Endothelial cell of umbilical vein (primary cell): ENCODE data around the gene DLX1. TPM values are rescaled to one million over a fixed set of nuclear protein-coding genes. Genes with fewer than 3 reads are reported as not detected.

Source experiments
- BruUV-seq: library from RNA; stranded (reverse); fragments of 400-500 nt; replicated peaks from 2 replicates; lab custom pipeline; 2021; lab: Mats Ljungman, UMichigan
- CTCF ChIA-PET: fragments of 300-600, 350-600 bp; sonication (Branson Sonifier 250); formaldehyde crosslinking; loops from one replicate; lab custom pipeline; 2021; ENCODE audit warnings: antibody characterized with exemption, inconsistent platforms; lab: Charles Lee
- POLR2A ChIA-PET: fragments of 300-600, 350-600 bp; sonication (Branson Sonifier 250); formaldehyde crosslinking; loops from one replicate; lab custom pipeline; 2021; ENCODE audit warnings: antibody characterized with exemption, inconsistent platforms; lab: Charles Lee
- DNase-seq: peaks from one replicate; pipeline ENCODE4 v3.0.0-alpha.2; 2011; ENCODE audit warnings: low read depth, low spot score
- FAIRE-seq: peaks from 2 replicates; lab custom pipeline; 2011; peaks lifted over from hg19 to GRCh38; lab: Jason Lieb, UNC
- H2AFZ ChIP-seq: 2 replicates; pipeline ENCODE4 v1.6.0; 2012; ENCODE audit warnings: low read depth, low read length, control low read depth, inconsistent platforms
- H3K27ac ChIP-seq: 2 replicates; pipeline ENCODE4 v1.5.1; 2011; ENCODE audit warnings: low read depth, mild to moderate bottlenecking, control low read depth, low read length, moderate library complexity; ENCODE audit not compliant: insufficient read depth
- H3K27me3 ChIP-seq, 2 experiments: 2 replicates each; pipeline versions ENCODE4 v1.6.0 to v1.6.1; 2011; ENCODE audit warnings: low read length in 2 of 2, mixed read lengths in 1 of 2; ENCODE audit not compliant: control insufficient read depth in 2 of 2, insufficient read depth in 2 of 2
- H3K36me3 ChIP-seq, 2 experiments: 2 replicates in 1 of 2; 3 replicates in 1 of 2; pipeline ENCODE4 v1.5.1; 2011; ENCODE audit warnings: low read length in 2 of 2, mild to moderate bottlenecking in 1 of 2, moderate library complexity in 1 of 2; ENCODE audit not compliant: control insufficient read depth in 2 of 2, insufficient read depth in 2 of 2; ENCODE audit errors: extremely low read depth in 1 of 2
- H3K4me1 ChIP-seq: 3 replicates; pipeline ENCODE4 v1.5.1; 2011; ENCODE audit warnings: mild to moderate bottlenecking, low read length; ENCODE audit not compliant: control insufficient read depth, insufficient read depth; ENCODE audit errors: extremely low read depth
- H3K4me2 ChIP-seq: 2 replicates; pipeline ENCODE4 v1.6.1; 2011; ENCODE audit warnings: low read length, control low read depth, mixed read lengths; ENCODE audit not compliant: insufficient read depth
- H3K4me3 ChIP-seq, 3 experiments: fragments of 200-600 bp in 1 of 3; sonication (generic), shearing (Covaris generic) in 1 of 3; replicated peaks in 1 of 3; 2 replicates each; pipeline ENCODE4 v1.5.1; 2011 to 2016; ENCODE audit warnings: control low read depth in 3 of 3, low read length in 3 of 3, mild to moderate bottlenecking in 2 of 3, inconsistent platforms in 1 of 3, low read depth in 1 of 3, moderate library complexity in 1 of 3; ENCODE audit not compliant: insufficient read depth in 1 of 3
- H3K79me2 ChIP-seq: 2 replicates; pipeline ENCODE4 v1.6.0; 2012; ENCODE audit warnings: low read length, inconsistent platforms; ENCODE audit not compliant: control insufficient read depth, insufficient read depth
- H3K9ac ChIP-seq: replicated peaks from 2 replicates; pipeline ENCODE3; 2011; ENCODE audit warnings: low read length, control low read depth; ENCODE audit not compliant: insufficient read depth; ENCODE audit errors: extremely low read depth
- H3K9me1 ChIP-seq: replicated peaks from 3 replicates; pipeline ENCODE4 v1.6.0; 2011; ENCODE audit warnings: mild to moderate bottlenecking, low read length; ENCODE audit not compliant: control insufficient read depth, insufficient read depth; ENCODE audit errors: extremely low read depth
- H3K9me3 ChIP-seq: replicated peaks from 2 replicates; pipeline ENCODE4 v1.5.1; 2012; ENCODE audit warnings: low read length, inconsistent platforms; ENCODE audit not compliant: control insufficient read depth, insufficient read depth
- H4K20me1 ChIP-seq: replicated peaks from 2 replicates; pipeline ENCODE3; 2011; ENCODE audit warnings: mild to moderate bottlenecking, low read length; ENCODE audit not compliant: control insufficient read depth, insufficient read depth; ENCODE audit errors: extremely low read depth
- EZH2 ChIP-seq: IDR thresholded peaks from 2 replicates; pipeline ENCODE4 v1.6.1; 2012; ENCODE audit warnings: borderline replicate concordance, low read depth, mild to moderate bottlenecking, moderate library complexity, low read length, inconsistent platforms; ENCODE audit not compliant: severe bottlenecking
- FOS ChIP-seq: IDR thresholded peaks from 2 replicates; pipeline ENCODE4 v1.6.1; 2011; ENCODE audit warnings: mild to moderate bottlenecking, low read length, moderate library complexity, borderline replicate concordance; ENCODE audit not compliant: insufficient read depth
- GATA2 ChIP-seq: IDR thresholded peaks from 2 replicates; pipeline ENCODE4 v1.7.0; 2011; ENCODE audit warnings: low read depth, mild to moderate bottlenecking, moderate library complexity, mixed read lengths, low read length; ENCODE audit not compliant: insufficient read length, insufficient read depth
- JUN ChIP-seq: IDR thresholded peaks from 2 replicates; pipeline ENCODE4 v1.6.1; 2011; ENCODE audit warnings: borderline replicate concordance, low read depth; ENCODE audit not compliant: insufficient read length, insufficient read depth
- MYC ChIP-seq: IDR thresholded peaks from one replicate; pipeline ENCODE4 v1.6.1; 2011; ENCODE audit warnings: mild to moderate bottlenecking, low read depth, low read length
- POLR2A ChIP-seq: IDR thresholded peaks from 2 replicates; pipeline ENCODE4 v1.6.1; 2012; ENCODE audit warnings: low read depth, mild to moderate bottlenecking, control low read depth, low read length
- POLR2AphosphoS5 ChIP-seq: IDR thresholded peaks from 2 replicates; pipeline ENCODE4 v1.6.1; 2012; ENCODE audit warnings: low read depth, mild to moderate bottlenecking, control low read depth, low read length, moderate library complexity; ENCODE audit not compliant: insufficient read depth
- dilution Hi-C: fragments of 300-500 bp; cut with MboI; formaldehyde crosslinking; loops from one replicate; pipeline ENCODE4 v1.15.0; 2019; ENCODE audit warnings: low sequenced_read_pairs; ENCODE audit not compliant: extremely low pct_ligation_motif_present
- intact Hi-C: fragments of 100-400 bp; cut with micrococcal nuclease; formaldehyde crosslinking; loops from one replicate; pipeline ENCODE4 v1.10.0; 2022
- polyA plus RNA-seq, 4 experiments: library from polyadenylated mRNA; depleted of rRNA in 3 of 4; stranded (reverse) in 3 of 4; unstranded in 1 of 4; fragments of >200 nt; gene quantifications; 2 replicates each; pipeline versions ENCODE4 v1.2.1 to v1.2.3, GENCODE V29; 2011 to 2012; ENCODE audit warnings: missing spikeins in 1 of 4
- total RNA-seq: library from RNA; stranded (reverse); gene quantifications from 2 replicates; pipeline ENCODE4 v1.2.3, GENCODE V29; 2021
- TF ChIP-seq, protein P1 (sequence below), 2 donors: IDR thresholded peaks; 1 replicate in 1 of 2; 2 replicates in 1 of 2; pipeline ENCODE4 v1.5.1; 2011; ENCODE audit warnings: low read length in 2 of 2, mild to moderate bottlenecking in 2 of 2, moderate library complexity in 2 of 2, control low read depth in 1 of 2, inconsistent platforms in 1 of 2, low read depth in 1 of 2; ENCODE audit not compliant: insufficient read depth in 1 of 2; ENCODE audit errors: extremely low read depth in 1 of 2
- TF ChIP-seq, protein P2 (sequence below): IDR thresholded peaks from 2 replicates; pipeline ENCODE4 v1.6.1; 2011; ENCODE audit not compliant: insufficient read depth, insufficient read length

DLX1 gene
- total and polyA plus RNA-seq, 2 donors (not counting 3 experiments of a cell fraction or from before 2014, with no cell fraction given) = 0.12 TPM; not detected in 1

DNA sequence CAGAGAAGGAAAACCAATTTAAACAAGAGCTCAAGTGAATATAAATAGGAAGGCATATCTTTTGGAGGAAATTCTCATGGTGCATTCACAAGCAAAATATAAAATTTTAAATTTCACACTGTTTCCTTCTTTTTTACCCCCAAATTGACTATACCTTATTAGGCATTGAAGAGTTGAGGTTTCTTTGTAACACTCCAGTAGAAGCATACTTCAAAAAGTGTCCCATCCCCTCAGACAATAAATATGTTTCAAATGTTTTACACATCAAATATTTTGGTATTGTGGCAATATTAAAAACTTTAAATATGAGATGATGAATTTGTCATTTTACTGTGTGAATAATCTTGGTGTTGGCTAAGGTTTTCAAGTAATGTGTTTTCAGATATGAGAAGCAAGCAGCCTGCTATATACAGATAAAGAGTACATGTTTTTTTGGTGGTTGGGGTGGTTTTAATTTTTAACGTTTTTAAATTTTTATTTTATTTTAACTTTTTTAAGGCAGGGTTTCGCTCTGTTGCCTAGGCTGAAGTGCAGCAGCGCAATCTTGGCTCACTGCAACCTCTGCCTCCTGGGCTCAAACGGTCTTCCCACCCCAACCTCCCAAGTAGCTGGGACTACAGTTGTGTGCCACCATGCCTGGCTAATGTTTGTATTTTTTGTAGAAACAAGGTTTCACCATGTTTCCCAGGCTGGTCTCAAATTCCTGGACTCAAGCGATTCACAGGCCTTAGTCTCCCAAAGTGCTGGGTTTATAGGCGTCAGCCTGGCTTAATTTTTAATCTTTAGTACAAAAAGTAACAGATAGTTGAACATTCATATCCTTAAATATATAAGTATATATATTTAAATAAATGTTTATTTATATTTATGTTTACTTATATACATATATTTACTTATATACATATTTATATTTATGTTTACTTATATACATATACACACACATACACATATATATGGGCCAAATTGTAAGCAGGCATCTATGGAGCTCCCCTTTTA lies 36.5 kb upstream of the DLX1 start:
- no peaks in the 10 kb centered on the region for H3K79me2 ChIP-seq
- H3K4me1 ChIP-seq = peaks cover 10% of the 10 kb centered on the region
- H3K9me1 ChIP-seq = no peaks in the 10 kb centered on the region
- dilution Hi-C loops = no loop called here
- no peak for FAIRE-seq
- H2AFZ ChIP-seq = no peak overlapping the region
- no peak overlapping the region for H3K27ac ChIP-seq
- no peak for DNase-seq
- H3K4me3 ChIP-seq = no peak overlapping the region
- H3K4me2 ChIP-seq = no peak overlapping the region
- CTCF ChIA-PET = interaction anchor here (1.0 to 3.2 kb wide), 2 partner anchors 11 to 343 kb away, joined by 3 to 9 read pairs; no protein-coding TSS in a partner anchor
- no peaks in the 10 kb centered on the region for H4K20me1 ChIP-seq
- no peaks in the 10 kb centered on the region for H3K36me3 ChIP-seq
- no peaks in the 10 kb centered on the region for H3K9me3 ChIP-seq
- POLR2A ChIA-PET = no interaction called here
- TF ChIP-seq, protein P1, sequence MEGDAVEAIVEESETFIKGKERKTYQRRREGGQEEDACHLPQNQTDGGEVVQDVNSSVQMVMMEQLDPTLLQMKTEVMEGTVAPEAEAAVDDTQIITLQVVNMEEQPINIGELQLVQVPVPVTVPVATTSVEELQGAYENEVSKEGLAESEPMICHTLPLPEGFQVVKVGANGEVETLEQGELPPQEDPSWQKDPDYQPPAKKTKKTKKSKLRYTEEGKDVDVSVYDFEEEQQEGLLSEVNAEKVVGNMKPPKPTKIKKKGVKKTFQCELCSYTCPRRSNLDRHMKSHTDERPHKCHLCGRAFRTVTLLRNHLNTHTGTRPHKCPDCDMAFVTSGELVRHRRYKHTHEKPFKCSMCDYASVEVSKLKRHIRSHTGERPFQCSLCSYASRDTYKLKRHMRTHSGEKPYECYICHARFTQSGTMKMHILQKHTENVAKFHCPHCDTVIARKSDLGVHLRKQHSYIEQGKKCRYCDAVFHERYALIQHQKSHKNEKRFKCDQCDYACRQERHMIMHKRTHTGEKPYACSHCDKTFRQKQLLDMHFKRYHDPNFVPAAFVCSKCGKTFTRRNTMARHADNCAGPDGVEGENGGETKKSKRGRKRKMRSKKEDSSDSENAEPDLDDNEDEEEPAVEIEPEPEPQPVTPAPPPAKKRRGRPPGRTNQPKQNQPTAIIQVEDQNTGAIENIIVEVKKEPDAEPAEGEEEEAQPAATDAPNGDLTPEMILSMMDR (IDR thresholded peaks at IDR 0.05; ENCODE audit: extremely low read depth in 1 of 2, insufficient read depth in 1 of 2, low read depth in 1 of 2, low read length in 2 of 2) = no peak
- TF ChIP-seq JUN = no peak
- no peak for TF ChIP-seq FOS
- no peak for TF ChIP-seq POLR2AphosphoS5
- no peak for TF ChIP-seq MYC
- no peak for TF ChIP-seq GATA2
- TF ChIP-seq POLR2A = no peak
- TF ChIP-seq EZH2 = no peak
- TF ChIP-seq, protein P2, sequence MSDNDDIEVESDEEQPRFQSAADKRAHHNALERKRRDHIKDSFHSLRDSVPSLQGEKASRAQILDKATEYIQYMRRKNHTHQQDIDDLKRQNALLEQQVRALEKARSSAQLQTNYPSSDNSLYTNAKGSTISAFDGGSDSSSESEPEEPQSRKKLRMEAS = no peak
- no TSS peak for BruUV-seq
- no peaks in the 10 kb centered on the region for H3K27me3 ChIP-seq
- intact Hi-C loops = no loop called here
- no peak overlapping the region for H3K9ac ChIP-seq
